AG04449 (cell line): ENCODE results near the gene ZNF141.
"Not testable (repeated sequence)": the region's sequence is repeated elsewhere in the genome, so short reads cannot be mapped to it uniquely, and the experiment has no call there.

Experiments
- CTCF ChIA-PET: fragments of 350-600 bp; formaldehyde crosslinking; extraction: SDS; loops from one replicate; lab custom pipeline; 2021; ENCODE audit warnings: antibody characterized with exemption; lab: Yijun Ruan, JAX
- POLR2A ChIA-PET: fragments of 400-600, 350-600 bp; formaldehyde crosslinking; extraction: SDS; loops from one replicate; lab custom pipeline; 2020; ENCODE audit warnings: antibody characterized with exemption, inconsistent platforms; lab: Yijun Ruan, JAX
- DNase-seq: peaks from one replicate; pipeline ENCODE4 v3.0.0-alpha.2; 2010; ENCODE audit warnings: low read depth, low spot score
- H3K4me3 ChIP-seq: 2 replicates; pipeline ENCODE4 v1.5.1; 2011; ENCODE audit warnings: low read depth, mild to moderate bottlenecking, control low read depth, low read length
- CTCF ChIP-seq: IDR thresholded peaks from one replicate; pipeline ENCODE4 v1.5.1; 2011; ENCODE audit warnings: mild to moderate bottlenecking, moderate library complexity, low read length, control low read depth, inconsistent platforms; ENCODE audit not compliant: insufficient read depth; ENCODE audit errors: missing control alignments

ZNF141 gene

GRCh38 chr4:337143-337931, at the start of gene ZNF141:
ZNF141 (plus strand) TSS chr4:337814; CDS start chr4:337984, 170 bp downstream.
- ChIA-PET CTCF (interaction anchor here (0.9 kb wide), 1 partner anchor 9 kb away, joined by 3 read pairs; no protein-coding TSS in a partner anchor), POLR2A (interaction anchor here (1.7 kb wide), 1 partner anchor 137 kb away, joined by 3 read pairs; no protein-coding TSS in a partner anchor)
- peak within 1 kb of the TSS; percentile 87 for H3K4me3 ChIP-seq
- TF ChIP-seq CTCF: no peak
- peak; percentile 88 for DNase-seq

GRCh38 chr4:288891-289290, 48.7 kb upstream of the ZNF141 start:
- no peak for DNase-seq
- ChIA-PET POLR2A (no interaction called here), CTCF (no interaction called here)
- no peak overlapping the region for H3K4me3 ChIP-seq
- TF ChIP-seq CTCF: no peak

- DNase-seq: no peak
- H3K4me3 ChIP-seq: no peak overlapping the region
- POLR2A ChIA-PET: no interaction called here
- TF ChIP-seq CTCF: no peak
- CTCF ChIA-PET: no interaction called here
Measured at GRCh38 chr4:294732-295131, 42.9 kb upstream of the ZNF141 start.

GRCh38 chr4:302381-302780, 35.2 kb upstream of the ZNF141 start:
- ChIA-PET POLR2A (no interaction called here), CTCF (no interaction called here)
- no peak for TF ChIP-seq CTCF
- no peak overlapping the region for H3K4me3 ChIP-seq
- DNase-seq: no peak

- CTCF ChIA-PET, DNase-seq, POLR2A ChIA-PET: not testable (repeated sequence)
- peak overlapping the region; percentile 54 for H3K4me3 ChIP-seq
Measured at GRCh38 chr4:304516-304915, 33.1 kb upstream of the ZNF141 start.

GRCh38 chr4:304969-305680, 32.5 kb upstream of the ZNF141 start, which contains the start of gene ZNF732:
ZNF732 (minus strand) TSS chr4:305474; CDS start chr4:305310, 164 bp downstream.
- CTCF ChIA-PET: no interaction called here
- DNase-seq: no peak
- peak within 1 kb of the TSS; percentile 54 for H3K4me3 ChIP-seq
- POLR2A ChIA-PET: no interaction called here
- TF ChIP-seq CTCF: no peak
